Activated T-cell treated with anti-CD3 and anti-CD28 coated beads, Interleukin-2, amount 50 U/mL, for 1 hour (primary cell): Measurements from ENCODE around the gene KAZALD1.

Experiments used
- DNase-seq: peaks from one replicate; pipeline ENCODE4 v3.0.0-alpha.2; 2020

The KAZALD1 gene

DNA sequence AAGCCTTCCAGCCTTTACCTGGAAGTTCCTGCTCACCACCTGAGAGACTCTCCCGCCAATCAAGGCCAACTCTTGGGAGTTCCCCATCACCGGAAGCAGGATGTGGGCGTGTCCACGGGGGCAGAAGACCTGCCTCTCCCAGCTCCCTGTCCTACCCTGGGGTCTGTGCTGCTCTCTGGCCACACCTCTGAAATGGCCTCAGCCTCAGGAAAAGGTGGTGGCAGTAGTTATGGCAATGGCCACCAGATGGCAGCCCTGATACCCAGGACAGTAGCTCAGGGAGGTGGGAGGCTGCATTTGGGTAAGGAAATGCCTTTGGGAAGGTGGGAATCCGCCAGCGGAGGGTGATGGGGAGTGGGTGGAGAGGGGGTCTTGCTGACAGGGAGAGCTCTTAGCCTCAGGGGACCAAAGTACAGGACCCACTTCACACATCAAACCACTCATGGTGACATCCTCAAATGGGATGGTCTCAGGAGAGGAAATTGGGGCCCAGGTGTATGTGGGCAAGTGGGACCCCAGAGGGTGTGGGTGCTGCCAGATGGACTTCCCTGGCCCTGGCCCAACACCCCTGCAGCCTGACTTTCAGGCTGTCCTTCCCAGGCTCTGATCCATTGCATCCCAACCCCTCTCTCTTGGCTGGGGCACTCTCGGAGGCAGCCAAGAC lies 33.9 kb downstream of the KAZALD1 start:
- peak; percentile 75 for DNase-seq

DNA sequence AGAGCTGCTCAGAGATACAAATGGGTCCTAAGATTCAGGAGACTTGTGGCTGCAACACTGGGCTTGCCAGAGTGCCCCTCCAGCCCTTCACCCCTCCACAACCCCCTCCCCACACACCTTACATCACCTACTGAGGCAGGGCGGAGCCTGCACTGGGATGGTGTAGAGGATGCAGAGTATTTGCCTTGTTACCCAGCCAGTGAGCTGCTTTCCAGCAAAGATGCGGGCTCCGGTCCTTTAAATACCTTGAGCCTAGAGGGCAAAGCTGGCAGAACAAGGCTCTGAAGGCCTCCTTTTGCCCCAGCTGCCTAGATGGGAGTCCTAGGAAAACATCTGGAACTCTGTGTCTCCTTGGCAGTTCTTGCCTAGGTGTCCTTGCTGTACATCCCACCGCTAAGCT lies 34.6 kb downstream of the KAZALD1 start:
- DNase-seq = no peak

DNA sequence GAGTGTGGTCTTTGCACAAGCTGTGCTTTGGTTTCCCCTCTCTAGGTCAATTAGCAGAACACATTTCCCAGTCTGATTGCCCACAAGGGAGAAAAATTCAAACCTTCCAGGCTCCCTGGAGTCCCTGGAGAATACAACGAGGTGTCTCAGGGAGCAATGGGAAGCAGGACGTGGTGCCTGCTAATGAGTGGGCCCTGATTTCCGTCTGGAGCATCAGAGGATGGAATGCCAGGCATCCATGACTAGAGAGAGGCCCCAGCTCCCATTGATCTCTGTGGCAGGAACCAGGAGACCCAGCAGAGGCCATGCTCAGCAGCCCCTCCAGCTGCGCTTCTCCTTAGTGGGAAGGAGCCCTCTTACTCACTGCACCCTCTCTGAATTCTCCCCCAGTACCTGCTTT lies 36.1 kb downstream of the KAZALD1 start:
- DNase-seq = no peak

DNA sequence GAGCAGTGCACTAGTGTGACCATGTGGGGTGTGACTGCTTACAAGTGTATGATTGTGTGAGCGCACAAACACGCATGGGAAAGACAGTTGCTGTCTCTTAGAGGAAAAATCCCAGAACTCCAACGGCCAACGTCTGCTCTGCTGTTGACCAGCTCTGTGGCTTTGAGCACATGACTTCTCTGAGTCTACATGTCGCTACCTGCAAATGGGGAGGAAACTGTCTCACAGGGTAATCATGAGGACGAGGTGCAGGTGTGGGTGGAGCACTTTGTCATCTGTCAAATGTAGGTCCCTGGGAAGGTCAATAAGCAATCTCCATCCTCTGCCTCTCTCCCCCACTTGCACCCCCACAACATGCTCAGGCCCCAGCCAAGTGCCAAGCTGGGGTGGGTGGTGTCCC lies 38.1 kb downstream of the KAZALD1 start:
- DNase-seq = no peak

DNA sequence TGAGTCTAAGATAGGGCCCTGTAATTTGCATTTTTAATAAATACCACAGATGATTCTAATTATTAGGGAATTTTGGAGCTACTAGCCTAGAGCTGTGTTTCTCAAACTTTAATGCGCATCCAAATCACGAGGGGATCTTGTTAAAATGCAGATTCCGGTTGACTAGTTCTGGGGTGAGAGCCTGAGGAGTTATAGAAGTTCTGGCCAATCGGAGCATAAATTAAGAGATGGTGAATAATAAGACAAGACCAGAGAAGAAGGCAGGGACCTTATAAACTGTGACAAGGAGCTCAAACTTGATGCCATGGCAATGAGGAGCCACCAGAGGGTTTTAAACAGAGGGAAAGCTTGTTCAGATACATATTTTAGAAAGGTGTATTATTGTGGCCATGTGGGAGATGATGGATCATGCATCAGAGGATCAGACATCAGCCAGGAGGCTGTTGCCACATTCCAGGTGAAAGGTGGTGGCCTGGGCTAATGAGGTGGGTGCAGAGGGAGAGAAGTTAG lies 39.6 kb downstream of the KAZALD1 start:
- no peak for DNase-seq

DNA sequence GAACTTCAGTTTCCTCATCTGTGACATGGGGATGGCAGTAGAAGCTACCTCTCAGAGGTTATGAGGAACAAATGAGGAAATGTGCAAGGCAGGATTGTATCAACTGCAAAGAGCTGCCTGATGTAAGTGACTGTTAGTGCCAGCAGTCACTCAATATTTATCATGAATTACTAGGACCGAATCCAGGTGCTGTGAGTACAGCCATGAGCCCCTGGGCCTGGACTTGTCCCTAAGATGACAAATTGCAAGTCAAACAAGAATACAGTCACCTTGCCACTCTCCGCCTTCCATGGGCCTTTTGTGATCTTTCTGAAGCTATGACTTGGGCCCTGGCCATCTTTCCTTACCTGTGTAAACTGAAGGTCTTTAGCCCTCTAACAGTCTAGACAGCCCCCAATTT lies 41.6 kb downstream of the KAZALD1 start:
- DNase-seq = no peak

DNA sequence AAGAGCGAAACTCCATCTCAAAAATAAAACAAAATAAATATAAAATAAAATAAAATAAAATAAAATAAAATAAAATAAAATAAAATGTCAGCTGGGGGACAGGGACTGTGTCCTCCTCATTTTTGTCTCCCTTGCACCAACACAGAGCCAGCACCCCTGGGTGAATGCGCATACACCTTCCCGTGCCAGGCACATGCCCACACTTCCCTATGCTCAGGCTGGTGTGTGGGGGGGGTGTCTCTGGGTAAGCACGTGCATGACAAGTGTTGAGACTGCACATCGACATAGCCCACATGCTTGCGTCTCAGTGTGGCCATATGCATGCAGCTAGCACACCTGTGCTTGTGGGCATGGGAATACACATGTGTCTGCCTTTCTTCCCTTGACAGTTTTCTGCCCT lies 44.6 kb downstream of the KAZALD1 start:
- no peak for DNase-seq

DNA sequence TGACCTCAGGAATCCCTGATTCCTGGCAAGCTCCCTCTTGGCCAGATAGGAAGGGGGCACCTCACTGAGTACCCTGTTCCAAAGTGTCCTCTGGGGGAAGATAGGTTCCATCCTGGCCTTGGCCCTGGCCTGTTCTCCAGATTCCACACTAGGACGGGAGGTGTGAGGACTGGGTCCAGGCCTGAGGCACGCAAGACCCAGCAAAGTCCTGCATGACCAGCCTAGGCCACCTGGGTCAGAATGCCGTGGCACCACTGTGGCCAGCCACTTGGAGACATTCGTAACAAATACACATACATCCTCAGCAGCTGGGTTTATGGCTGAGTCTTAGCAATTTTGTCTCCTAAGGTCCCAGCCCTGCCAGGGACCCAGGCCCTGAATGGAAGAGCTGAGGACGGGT lies 46.0 kb downstream of the KAZALD1 start:
- no peak for DNase-seq

DNA sequence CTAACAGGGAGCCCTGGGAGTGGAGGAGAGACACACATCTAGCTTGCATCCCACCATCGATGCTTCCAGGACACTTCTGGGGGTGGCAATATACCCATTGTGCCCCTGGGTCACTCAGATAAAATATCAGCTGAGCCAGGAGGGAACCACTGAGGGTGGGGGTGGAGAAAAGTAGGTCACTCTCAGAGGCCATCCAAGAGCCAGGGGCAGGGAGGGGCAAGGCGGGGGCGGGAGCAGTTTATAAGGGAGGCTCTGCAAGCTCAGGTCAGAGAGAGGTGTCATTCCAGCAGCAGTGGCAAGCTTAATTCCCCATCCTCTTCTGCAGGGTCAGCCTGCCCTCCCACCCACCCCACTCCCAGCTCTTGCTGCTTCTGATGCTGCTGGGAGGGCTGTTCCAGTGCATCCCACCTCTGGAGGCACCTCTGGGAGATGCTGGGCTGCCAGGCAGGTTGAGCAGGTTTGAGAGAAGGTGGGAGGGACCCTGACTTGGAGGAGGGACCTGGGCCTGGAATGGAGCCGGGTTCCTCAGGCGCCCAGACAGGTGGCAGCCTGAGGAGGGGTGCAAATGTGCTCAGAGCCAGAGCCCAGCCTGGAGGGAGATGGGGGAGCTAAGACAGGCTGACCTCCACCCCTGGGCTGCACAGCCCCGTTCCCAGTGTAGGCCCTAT lies 49.2 kb downstream of the KAZALD1 start:
- no peak for DNase-seq

DNA sequence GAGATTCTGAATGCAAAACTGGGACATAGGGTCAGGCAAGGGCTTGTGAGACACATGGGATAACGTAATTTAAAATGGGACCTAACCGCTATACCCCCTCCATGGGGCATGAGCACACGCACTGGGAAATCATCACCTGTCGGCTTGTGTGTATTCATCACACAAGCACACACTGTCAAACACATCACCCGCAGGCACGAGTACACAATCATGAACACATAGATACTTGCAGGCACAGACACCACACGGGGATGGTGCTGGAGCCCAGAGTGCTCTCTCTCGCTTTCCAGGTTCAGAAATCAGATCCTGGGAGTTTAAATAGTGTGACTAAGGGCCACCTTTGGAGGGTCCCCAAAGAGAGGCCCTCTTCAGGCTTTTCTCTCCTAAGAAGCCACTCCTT lies 49.8 kb downstream of the KAZALD1 start:
- DNase-seq = no peak

DNA sequence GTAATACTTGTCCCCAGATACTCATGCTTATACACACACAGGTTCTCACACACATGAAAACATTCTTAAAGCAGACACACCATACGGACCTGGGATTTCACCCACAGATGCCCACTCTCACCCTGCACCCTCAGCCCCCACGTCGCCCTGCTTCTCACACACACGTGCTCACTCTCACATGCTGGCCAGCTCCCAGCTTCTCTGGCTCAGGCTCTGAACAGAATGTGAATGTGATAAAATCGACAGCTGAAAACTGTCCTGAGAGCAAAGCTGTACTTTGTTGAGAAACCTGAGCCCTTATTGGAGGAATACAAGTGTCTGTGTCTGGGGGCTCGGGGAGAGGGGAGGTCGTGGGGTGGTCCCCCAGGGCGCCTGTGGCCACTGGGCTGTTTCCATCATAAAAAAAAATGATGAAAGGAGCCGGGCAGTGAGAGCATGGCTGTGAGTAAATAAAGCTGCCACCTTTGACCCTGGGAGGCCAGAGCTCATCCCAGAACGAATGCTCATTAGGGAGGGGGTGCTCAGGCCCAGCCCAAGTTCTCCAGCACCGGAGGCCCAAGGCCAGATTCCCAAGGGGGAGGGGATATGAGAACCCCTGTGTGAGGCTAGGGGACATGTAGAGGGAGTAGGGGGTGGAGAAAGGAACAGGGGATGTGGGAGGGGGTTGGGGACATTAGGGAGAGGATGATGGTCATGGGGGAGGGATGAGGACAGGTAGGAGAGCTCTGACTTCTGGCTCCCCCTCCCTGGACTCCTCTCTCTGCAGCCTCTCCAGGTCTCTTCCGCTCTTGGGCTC lies 51.2 kb downstream of the KAZALD1 start:
- DNase-seq = no peak

DNA sequence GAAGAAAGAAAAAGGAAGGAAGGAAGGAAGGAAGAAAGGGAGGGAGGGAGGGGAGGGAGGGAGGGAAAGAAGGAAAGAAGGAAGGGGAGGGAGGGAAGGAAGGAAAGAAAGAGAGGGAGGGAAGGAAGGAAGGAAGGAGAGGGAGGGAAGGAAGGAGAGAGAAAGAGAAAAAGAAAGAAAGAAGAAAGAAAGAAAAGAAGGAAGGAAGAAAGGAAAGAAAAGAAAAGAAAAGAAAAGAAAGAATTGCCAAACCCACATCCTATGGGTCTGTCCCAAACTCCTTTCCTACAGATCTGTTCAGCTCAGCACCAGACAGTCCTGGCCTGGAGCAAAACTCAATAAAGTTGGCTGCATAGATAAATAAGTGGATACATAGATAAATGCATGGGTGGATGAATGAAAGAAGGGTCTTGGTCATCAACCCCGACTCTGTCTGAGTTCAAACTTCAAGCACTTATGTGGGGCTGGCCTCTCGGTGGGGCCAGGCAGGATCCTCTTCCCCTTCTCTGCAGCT lies 52.2 kb downstream of the KAZALD1 start:
- DNase-seq = no peak

DNA sequence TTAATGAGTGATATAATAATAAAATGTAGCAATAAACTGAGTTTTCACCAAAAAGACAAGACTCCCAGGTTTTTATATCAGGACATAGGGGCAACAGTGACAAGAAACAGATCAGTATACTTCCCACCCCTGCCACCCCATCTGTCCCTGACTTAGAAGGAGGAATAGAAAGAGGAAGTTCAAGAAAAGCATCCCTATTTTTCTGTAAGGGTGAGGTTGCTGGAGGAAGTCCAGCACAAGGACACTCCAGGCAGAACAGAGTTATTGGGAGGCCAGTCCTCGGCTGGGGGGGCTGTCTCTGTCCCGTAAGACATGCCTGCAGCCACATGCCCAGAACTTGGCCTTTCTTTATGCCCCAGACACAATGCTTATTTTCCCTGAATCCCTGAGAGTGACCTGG lies 52.9 kb downstream of the KAZALD1 start:
- no peak for DNase-seq
